Heart left ventricle (tissue), 13 donors: Measurements from ENCODE around the gene ZNF747.

Source experiments
- CTCF ChIP-seq, 12 donors: fragments of 200-600 bp; sonication (generic) in 4 of 12; IDR thresholded peaks; one replicate each; pipeline versions ENCODE4 v1.5.0 to v1.8.0; 2018 to 2022; ENCODE audit warnings: antibody characterized with exemption in 12 of 12, mild to moderate bottlenecking in 5 of 12
- POLR2A ChIP-seq, 2 donors: fragments of 450-650 bp; IDR thresholded peaks; one replicate each; pipeline ENCODE4 v1.6.1; 2017; ENCODE audit warnings: antibody characterized with exemption in 2 of 2, mild to moderate bottlenecking in 2 of 2, moderate library complexity in 2 of 2
- donor health status: ischemic (EF 13 %, LVEDD 7.1; RV severe dilation, severe dysfunction).
- donor health status: DM: no; HTN: yes; CAD: no.
- donor health status: DM: no; HTN: no; CAD: no.
- donor health status: ischemic (EF 25% LVEDD 6.9; RV normal size, moderate dysfunction).
- donor health status: ischemic (EF 25% LVEDD 5.7; RV mildly dilated, moderate dysfunction).
- donor health status: ischemic (EF 35%, LVEDD 5.7; RV mildly dilated, moderate dysfunction).
- donor health status: nonischemic (EF 11% LVEDD 7.7; RV severe dilation, severe dysfunction).
- donor health status: DM: yes; HTN: yes; CAD: no.
- donor health status: PGD.
- donor health status: ischemic (EF 29% LVEDD 5.4; RV normal size, mild dysfunction).
- donor health status: nonischemic (EF 23%, LVEDD 6.1; RV moderate dilation, normal function).

- TF ChIP-seq CTCF (IDR thresholded peaks at IDR 0.05) (no peak), POLR2A (IDR thresholded peaks at IDR 0.05) (no peak)
These were observed 583 bp upstream of the ZNF747 start for GRCh38 chr16:30535106-30535776.
